ENCODE results near the gene GRIN3A.

GRIN3A gene

GRCh38 chr9:101675341-101675740 lies 63.1 kb downstream of the GRIN3A start:
- H2AFZ ChIP-seq (ENCODE audit: low read length): no peak overlapping the region
- no peak for TF ChIP-seq EZH2 (IDR thresholded peaks at IDR 0.05; ENCODE audit: borderline replicate concordance, low read length)
- TF ChIP-seq CTCF (IDR thresholded peaks at IDR 0.05; ENCODE audit: low read length): no peak
- no peaks in the 10 kb centered on the region for H3K9me2 ChIP-seq (ENCODE audit: low read depth, low read length)
- no peak overlapping the region for H3K27ac ChIP-seq (ENCODE audit: low read depth, low read length, poor library complexity, severe bottlenecking)
- no peaks in the 10 kb centered on the region for H3K27me3 ChIP-seq (ENCODE audit: insufficient read depth, low read length)
- H3K36me3 ChIP-seq (ENCODE audit: insufficient read depth, low read length): no peaks in the 10 kb centered on the region
- no peak overlapping the region for H3K4me2 ChIP-seq (ENCODE audit: low read length)
- H4K20me1 ChIP-seq (ENCODE audit: insufficient read depth, low read length): no peaks in the 10 kb centered on the region
- no peaks in the 10 kb centered on the region for H3K79me2 ChIP-seq (ENCODE audit: insufficient read depth, low read length)
- H3K4me3 ChIP-seq (ENCODE audit: low read depth, low read length, poor library complexity, severe bottlenecking): no peak overlapping the region
- H3K9me3 ChIP-seq (ENCODE audit: low read length): no peaks in the 10 kb centered on the region
- H3K9ac ChIP-seq (ENCODE audit: low read length): no peak overlapping the region
- H3K4me1 ChIP-seq (ENCODE audit: insufficient read depth, low read length, severe bottlenecking): no peaks in the 10 kb centered on the region
- H3F3A ChIP-seq (ENCODE audit: insufficient read depth, low read length): no peaks in the 10 kb centered on the region

- Histone ChIP-seq H3F3A (ENCODE audit: insufficient read depth, low read length) (no peaks in the 10 kb centered on the region), H3K9me2 (ENCODE audit: low read depth, low read length) (no peaks in the 10 kb centered on the region), H4K20me1 (ENCODE audit: insufficient read depth, low read length) (no peaks in the 10 kb centered on the region), H2AFZ (ENCODE audit: low read length) (no peak overlapping the region), H3K9ac (ENCODE audit: low read length) (no peak overlapping the region), H3K79me2 (ENCODE audit: insufficient read depth, low read length) (no peaks in the 10 kb centered on the region), H3K27ac (ENCODE audit: low read depth, low read length, poor library complexity, severe bottlenecking) (no peak overlapping the region), H3K27me3 (ENCODE audit: insufficient read depth, low read length) (no peaks in the 10 kb centered on the region), H3K4me1 (ENCODE audit: insufficient read depth, low read length, severe bottlenecking) (no peaks in the 10 kb centered on the region), H3K9me3 (ENCODE audit: low read length) (no peaks in the 10 kb centered on the region), H3K4me2 (ENCODE audit: low read length) (no peak overlapping the region), H3K4me3 (ENCODE audit: low read depth, low read length, poor library complexity, severe bottlenecking) (no peak overlapping the region), H3K36me3 (ENCODE audit: insufficient read depth, low read length) (no peaks in the 10 kb centered on the region)
- TF ChIP-seq EZH2 (IDR thresholded peaks at IDR 0.05; ENCODE audit: borderline replicate concordance, low read length): no peak
- TF ChIP-seq CTCF (IDR thresholded peaks at IDR 0.05; ENCODE audit: low read length): no peak
Measured at GRCh38 chr9:101674165-101674564, 64.3 kb downstream of the GRIN3A start.

DNA sequence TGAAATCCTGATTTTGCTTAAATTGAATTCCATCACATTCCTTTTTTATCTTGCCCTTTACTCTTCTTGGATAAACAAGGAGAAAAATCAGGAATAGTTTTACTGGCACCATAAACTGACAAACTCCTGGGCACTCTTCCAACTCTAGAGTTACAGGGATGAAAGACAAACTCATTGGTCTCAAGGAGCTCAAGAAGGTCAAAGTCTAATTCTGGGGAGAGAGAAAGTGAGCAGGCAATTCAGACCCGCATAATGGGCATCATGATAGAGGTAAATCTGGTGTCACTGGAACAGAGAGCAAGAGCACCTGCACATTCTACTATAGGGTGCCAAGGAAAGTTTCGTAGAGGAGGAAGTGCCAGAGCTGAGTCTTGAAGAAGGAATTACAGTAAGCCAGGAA lies 64.8 kb downstream of the GRIN3A start:
- Histone ChIP-seq H2AFZ (ENCODE audit: low read length) (no peak overlapping the region), H3K27me3 (ENCODE audit: insufficient read depth, low read length) (no peaks in the 10 kb centered on the region), H3K9me2 (ENCODE audit: low read depth, low read length) (no peaks in the 10 kb centered on the region), H3K79me2 (ENCODE audit: insufficient read depth, low read length) (no peaks in the 10 kb centered on the region), H3K4me3 (ENCODE audit: low read depth, low read length, poor library complexity, severe bottlenecking) (no peak overlapping the region), H3K9ac (ENCODE audit: low read length) (no peak overlapping the region), H3K4me1 (ENCODE audit: insufficient read depth, low read length, severe bottlenecking) (no peaks in the 10 kb centered on the region), H3K4me2 (ENCODE audit: low read length) (no peak overlapping the region), H3K27ac (ENCODE audit: low read depth, low read length, poor library complexity, severe bottlenecking) (no peak overlapping the region), H3K36me3 (ENCODE audit: insufficient read depth, low read length) (no peaks in the 10 kb centered on the region), H3K9me3 (ENCODE audit: low read length) (no peaks in the 10 kb centered on the region), H3F3A (ENCODE audit: insufficient read depth, low read length) (no peaks in the 10 kb centered on the region), H4K20me1 (ENCODE audit: insufficient read depth, low read length) (no peaks in the 10 kb centered on the region)
- TF ChIP-seq EZH2 (IDR thresholded peaks at IDR 0.05; ENCODE audit: borderline replicate concordance, low read length) (no peak), CTCF (IDR thresholded peaks at IDR 0.05; ENCODE audit: low read length) (no peak)
